Transverse colon (tissue), 3 donors: ENCODE results near the gene DAB2IP.

Experiments
- EP300 ChIP-seq: sonication (generic); formaldehyde crosslinking; IDR thresholded peaks from one replicate; pipeline ENCODE4 v1.6.1; 2017; ENCODE audit warnings: antibody characterized with exemption, low read depth
- POLR2AphosphoS5 ChIP-seq, 3 donors: sonication (generic); formaldehyde crosslinking; IDR thresholded peaks; one replicate each; pipeline ENCODE4 v1.6.1; 2016; ENCODE audit warnings: antibody characterized with exemption in 3 of 3

DNA sequence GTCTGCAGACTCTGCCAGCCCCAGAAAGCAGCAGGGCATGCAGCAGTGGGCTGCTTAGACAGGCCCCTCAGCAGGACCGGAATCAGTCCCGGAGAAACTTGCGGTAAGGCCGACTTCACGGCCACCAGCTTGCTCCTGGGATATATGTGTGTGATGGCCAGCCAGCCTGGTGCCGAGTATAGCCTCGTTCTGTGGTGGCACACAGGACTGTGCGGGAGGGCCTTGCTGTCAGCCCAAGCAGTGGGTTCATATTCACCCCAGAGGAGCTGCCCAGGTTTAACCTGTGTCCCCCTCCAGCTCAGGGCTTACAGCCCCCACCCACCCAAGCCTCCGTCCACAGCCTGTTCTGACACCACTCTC, 112.9 kb downstream of the DAB2IP start:
- TF ChIP-seq EP300, result no peak
- TF ChIP-seq POLR2AphosphoS5 (IDR thresholded peaks at IDR 0.05), result no peak
